C4-2B (cell line): ENCODE results near the gene TMEM175.

Experiments
- ZFX ChIP-seq: fragments of 450-650 bp; IDR thresholded peaks from 2 replicates; pipeline ENCODE4 v1.6.1; 2017
- TF ChIP-seq, protein P1 (sequence below): fragments of 450-650 bp; conservative IDR thresholded peaks from 2 replicates; pipeline ENCODE4 v1.5.1; 2017; ENCODE audit warnings: mild to moderate bottlenecking

DNA sequence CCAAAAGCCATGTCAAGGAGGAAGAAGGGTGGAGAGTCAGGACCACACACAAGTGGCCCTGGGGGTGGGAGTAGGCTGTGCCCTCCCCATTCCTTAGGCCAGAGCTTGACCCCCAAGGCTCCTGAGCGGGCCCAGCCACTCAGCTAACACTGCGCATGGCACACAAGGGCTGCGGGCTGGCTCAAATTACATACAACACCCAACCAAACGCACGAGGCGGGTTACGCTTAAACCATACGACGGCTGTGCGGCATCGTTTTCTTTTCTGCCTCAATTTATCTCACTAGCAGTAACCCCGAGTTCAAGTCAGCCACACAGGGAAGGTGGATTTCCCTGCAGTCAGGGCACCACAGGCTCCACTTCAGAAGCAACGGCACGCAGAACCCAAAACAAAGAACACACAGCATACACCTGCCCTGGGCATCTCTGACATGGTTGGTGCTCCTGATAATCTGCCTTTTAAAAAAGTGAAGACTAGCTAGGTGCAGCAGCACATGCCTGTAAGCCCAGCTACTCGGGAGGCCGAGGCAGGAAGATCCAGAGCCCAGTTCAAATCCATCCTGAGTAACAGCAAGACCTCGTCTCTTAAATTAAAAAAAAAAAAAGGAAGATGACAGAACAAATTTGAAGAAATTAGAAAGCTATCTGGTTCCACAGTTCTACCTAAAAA lies 3.0 kb upstream of the TMEM175 start:
- TF ChIP-seq, protein P1, sequence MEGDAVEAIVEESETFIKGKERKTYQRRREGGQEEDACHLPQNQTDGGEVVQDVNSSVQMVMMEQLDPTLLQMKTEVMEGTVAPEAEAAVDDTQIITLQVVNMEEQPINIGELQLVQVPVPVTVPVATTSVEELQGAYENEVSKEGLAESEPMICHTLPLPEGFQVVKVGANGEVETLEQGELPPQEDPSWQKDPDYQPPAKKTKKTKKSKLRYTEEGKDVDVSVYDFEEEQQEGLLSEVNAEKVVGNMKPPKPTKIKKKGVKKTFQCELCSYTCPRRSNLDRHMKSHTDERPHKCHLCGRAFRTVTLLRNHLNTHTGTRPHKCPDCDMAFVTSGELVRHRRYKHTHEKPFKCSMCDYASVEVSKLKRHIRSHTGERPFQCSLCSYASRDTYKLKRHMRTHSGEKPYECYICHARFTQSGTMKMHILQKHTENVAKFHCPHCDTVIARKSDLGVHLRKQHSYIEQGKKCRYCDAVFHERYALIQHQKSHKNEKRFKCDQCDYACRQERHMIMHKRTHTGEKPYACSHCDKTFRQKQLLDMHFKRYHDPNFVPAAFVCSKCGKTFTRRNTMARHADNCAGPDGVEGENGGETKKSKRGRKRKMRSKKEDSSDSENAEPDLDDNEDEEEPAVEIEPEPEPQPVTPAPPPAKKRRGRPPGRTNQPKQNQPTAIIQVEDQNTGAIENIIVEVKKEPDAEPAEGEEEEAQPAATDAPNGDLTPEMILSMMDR = no peak
- no peak for TF ChIP-seq ZFX
